ENCODE data around the gene VGLL4.

DNA sequence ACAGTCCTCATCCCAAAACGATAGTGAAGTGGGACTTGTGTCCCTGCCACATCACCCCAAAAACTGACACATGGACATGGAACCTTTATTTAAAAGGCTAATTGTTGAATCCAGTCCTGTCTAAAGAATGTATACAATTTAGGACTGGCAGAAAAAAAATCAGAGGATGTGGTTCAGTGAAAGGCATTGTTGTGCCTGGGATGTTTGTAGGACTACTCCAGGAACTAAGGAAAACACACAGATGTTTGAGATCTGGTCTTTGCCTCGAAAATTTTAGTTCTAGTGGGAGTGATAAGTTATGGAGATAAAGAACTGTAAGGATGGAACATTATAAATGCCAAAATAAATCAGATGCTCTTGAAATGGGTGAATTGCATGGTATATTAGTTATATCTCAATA is 27.2 kb downstream of the VGLL4 start:
- TF ChIP-seq CTCF (IDR thresholded peaks at IDR 0.05), result no peak
- no peak for TF ChIP-seq POLR2A (IDR thresholded peaks at IDR 0.05)
